K562 (cell line): Measurements from ENCODE around the gene PTCRA.

Experiments used
- EGR1 ChIP-seq: fragments of 450-650 bp; conservative IDR thresholded peaks from 2 replicates; pipeline ENCODE4 v1.6.1; 2017; ENCODE audit warnings: mild to moderate bottlenecking
- GABPA ChIP-seq: fragments of 200-800 bp; sonication (Bioruptor generic); conservative IDR thresholded peaks from 2 replicates; pipeline ENCODE4 v1.6.1; 2016; ENCODE audit warnings: low read depth, missing genetic modification characterization, missing compliant biosample characterization
- KDM5B ChIP-seq: fragments of 200-600 bp; sonication (generic); IDR thresholded peaks from 2 replicates; pipeline ENCODE4 v1.6.1; 2012; ENCODE audit warnings: low read depth, mild to moderate bottlenecking, moderate library complexity, low read length, control low read depth, inconsistent platforms; ENCODE audit not compliant: insufficient replicate concordance
- MED1 ChIP-seq: sonication (generic); formaldehyde crosslinking; IDR thresholded peaks from 2 replicates; pipeline ENCODE4 v1.8.1; 2023; ENCODE audit warnings: missing genetic modification reagents, borderline replicate concordance
- SP2 ChIP-seq: IDR thresholded peaks from 2 replicates; pipeline ENCODE4 v1.6.1; 2011; ENCODE audit warnings: mild to moderate bottlenecking, low read depth, low read length, moderate library complexity; ENCODE audit not compliant: poor library complexity, severe bottlenecking; ENCODE audit errors: extremely low read depth
- SRSF1 ChIP-seq: fragments of 200-400 bp; formaldehyde crosslinking; IDR thresholded peaks from 2 replicates; pipeline ENCODE4 v1.6.1; 2017; ENCODE audit warnings: mild to moderate bottlenecking, low read depth, low read length, moderate library complexity
- ZNF696 ChIP-seq: fragments of 250-450 bp; sonication (Bioruptor Pico); conservative IDR thresholded peaks from 2 replicates; pipeline ENCODE4 v1.4.0; 2020; ENCODE audit warnings: mild to moderate bottlenecking, moderate library complexity
- TF ChIP-seq, protein P1 (sequence below): IDR thresholded peaks from 2 replicates; pipeline ENCODE4 v1.6.1; 2016; ENCODE audit warnings: missing genetic modification characterization, missing compliant biosample characterization

DNA sequence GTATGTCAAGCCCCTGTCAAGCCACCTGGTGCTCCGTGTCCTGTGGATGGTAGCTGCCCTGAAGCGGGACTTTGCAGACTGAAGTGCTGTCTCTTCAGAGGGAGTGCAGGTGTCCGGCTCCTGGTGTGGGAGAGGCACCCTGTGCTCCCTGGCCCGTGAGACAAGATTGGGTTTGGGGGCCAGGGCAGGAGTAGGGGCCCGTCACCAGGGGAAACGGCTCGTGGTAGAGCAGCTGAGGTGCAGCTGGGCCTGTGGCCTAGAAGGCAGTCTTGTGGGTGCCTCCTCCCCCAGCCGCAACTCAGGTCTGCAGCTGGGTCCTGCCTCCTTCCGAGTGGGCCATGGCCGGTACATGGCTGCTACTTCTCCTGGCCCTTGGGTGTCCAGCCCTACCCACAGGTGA, at the start of gene PTCRA:
- no peak for TF ChIP-seq KDM5B
- TF ChIP-seq SRSF1: no peak
- no peak for TF ChIP-seq EGR1
- no peak for TF ChIP-seq GABPA (tag)
- no peak for TF ChIP-seq MED1 (CRISPR knock-in tag)
- TF ChIP-seq ZNF696 (CRISPR knock-in tag): no peak
- TF ChIP-seq, protein P1, sequence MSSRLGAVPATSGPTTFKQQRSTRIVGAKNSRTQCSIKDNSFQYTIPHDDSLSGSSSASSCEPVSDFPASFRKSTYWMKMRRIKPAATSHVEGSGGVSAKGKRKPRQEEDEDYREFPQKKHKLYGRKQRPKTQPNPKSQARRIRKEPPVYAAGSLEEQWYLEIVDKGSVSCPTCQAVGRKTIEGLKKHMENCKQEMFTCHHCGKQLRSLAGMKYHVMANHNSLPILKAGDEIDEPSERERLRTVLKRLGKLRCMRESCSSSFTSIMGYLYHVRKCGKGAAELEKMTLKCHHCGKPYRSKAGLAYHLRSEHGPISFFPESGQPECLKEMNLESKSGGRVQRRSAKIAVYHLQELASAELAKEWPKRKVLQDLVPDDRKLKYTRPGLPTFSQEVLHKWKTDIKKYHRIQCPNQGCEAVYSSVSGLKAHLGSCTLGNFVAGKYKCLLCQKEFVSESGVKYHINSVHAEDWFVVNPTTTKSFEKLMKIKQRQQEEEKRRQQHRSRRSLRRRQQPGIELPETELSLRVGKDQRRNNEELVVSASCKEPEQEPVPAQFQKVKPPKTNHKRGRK (tag): no peak
- no peak for TF ChIP-seq SP2
